HG03097 (cell line): ENCODE results near the gene SLAMF9.
A peak's percentile ranks its signal among the peaks of the same experiment; 100 is the strongest.

ENCODE experiments used
- ATAC-seq: cut with Tn5 transposase; IDR thresholded peaks from one replicate; pipeline ENCODE4 v1.9.1; 2021; ENCODE audit not compliant: unreplicated experiment, low FRiP score

Gene SLAMF9

DNA sequence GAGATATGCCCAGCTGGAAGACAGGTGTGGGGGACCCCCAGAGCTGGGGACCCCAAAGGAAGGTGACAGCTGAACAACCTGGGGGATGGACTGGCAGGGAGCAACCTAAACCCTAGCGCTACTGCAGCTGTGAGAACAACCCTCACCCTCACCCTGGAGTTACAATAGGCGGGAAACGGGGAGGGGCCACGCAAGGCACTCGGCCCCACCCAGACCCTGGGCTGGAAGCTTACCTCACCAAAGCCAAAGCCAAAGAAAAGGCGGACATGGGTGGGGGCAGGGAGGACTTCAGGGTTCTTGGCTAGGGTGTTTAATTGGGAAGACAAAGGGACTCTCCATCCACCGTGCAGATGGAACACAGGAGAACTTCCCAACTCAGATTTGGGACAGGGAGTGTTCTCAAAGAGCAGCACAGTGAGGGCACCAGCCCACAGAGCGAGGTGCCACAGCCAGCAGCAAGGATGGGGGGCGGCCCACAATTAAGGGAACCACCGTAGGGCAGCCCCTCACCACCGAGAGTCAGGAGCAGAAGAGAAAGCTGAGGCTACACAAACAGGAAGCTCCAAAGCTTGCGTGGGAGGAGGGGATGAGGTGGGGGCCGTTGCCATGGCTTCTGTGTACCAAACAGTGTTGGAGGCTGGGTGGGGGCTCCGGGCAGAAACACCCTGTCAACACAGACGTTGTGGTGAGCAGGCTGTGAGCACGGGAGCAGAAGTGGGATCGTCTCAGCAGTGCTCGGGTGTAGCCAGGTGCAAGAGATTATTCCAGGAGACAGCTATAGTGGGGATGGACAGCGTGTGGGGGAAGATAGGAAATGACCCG lies 30.6 kb downstream of the SLAMF9 start:
- peak; percentile 27 for ATAC-seq

DNA sequence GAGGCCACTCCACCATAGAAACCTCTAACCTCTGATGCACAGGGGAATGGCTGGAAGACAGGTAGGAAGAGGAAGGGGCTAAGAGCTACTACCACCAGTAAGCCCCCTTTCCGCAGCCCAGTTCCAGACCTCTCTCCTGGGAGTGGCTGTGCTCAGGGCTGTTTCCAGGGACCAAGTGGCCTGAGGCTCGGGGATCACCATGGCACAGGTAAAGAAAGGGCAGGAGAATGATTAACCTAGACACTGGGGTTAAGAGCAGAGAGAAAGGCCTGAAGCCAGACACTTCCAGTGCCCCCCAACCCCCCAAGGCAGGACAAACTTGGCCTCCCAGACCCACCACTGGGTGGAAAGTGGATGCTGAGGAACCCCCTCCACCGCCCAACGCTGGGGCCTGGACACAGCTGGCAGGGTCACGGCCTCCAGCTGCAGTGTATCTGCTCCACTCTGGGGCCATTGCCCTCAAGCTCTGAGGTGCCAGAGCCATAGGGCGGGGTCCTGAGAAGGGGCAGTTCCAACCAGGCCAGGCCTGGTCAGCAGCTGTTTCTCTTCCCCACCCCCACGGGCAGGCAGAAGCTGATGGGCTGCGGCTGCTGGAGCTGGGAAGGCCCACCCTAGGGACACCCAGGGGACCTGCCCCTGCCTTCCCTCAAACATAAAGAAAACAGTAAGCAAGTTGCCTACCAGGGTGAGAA lies 31.4 kb downstream of the SLAMF9 start:
- ATAC-seq = no peak

DNA sequence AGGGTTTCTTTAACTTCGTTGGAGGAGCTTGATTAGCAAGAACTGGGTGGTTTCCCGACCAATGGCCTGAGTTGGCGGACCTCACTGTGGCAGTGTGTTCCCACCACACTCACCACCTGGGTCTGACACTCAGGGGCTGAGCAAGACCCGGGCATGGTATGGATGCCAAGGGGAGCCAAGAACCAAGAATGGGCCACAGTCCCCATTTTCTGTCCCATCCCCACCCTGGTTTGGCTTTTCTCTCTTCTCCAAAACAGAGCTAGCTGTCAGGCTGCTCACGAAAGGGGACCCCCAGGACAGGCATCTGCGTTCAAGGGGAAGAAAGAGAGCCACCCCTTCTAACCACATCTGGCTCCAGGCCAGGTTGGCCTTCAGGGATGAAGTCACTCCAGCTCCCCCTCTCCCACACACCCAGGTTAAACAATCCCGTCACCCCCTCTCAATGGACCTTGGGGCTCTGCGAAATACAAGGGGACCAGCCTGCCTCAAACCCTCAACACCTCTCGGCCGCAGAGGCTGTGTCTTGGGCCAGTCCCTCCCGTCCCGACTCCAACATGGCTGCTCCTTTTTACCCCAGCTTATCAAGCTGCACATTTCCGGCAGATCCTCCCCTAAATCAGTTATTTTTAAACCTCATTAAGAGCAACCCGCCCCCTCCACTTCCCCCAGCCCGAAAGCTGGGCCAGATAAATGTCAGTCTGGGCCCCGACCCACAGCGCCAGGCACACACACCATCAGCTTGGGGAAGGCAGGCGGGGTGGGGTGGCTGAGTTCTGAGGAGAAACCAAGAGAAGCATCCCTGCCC lies 32.1 kb downstream of the SLAMF9 start:
- ATAC-seq = no peak

DNA sequence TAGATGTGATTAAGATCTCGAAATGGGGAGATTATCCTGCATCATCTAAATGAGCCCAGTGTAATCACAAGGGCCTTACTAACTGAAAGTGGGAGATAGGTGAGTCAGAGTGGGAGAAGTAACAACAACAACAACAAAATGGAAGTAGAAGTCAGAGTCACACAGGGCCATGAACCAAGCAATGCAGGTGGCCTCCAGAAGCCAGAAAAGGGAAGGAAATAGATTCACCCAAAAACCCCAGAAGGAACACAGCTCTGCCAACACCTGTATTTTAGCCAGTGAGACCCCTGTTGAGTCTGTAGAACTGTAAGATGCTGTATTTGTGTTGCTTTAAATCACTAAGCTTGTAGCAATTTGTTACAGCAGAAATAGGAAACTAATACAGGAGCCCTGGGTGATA lies 32.8 kb downstream of the SLAMF9 start:
- ATAC-seq = peak; percentile 17

DNA sequence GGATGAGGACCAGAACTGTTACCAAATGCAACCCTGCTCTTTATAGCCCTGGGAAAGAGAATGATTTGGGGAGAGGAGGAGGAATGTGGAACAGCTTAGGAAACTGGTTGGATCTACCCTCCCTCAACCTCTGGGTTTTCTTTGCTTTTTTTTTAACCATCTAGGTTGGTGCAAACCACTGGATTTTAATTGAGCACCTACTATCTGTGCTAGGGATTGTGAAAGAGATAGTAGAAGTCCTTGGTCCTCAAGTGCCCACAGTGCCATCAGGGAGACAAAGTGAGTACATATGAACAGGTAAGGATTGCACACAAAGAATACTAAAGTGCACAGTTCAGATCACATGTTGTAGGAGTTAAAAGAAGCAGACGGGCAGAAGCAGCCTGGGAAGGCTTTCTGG lies 33.4 kb downstream of the SLAMF9 start:
- no peak for ATAC-seq

DNA sequence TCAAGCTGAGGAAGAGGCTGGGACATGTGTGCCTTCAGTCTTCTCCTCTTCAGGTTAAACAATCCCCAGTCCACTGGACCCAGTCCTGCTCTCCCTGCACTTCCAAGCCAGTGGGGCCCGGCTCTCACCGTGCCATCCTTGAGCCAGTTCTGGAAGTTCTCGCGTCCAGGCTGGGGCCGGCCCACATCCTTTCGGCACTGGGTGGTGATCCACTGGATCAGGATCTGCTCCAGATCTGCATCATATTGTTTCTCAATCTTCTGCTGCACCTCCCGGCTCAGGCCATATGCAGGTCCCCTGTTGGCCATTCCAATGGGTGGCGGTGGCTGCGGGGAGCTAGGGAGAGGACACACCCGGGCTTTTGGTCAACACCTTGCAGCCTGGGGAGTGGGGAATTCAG lies 33.8 kb downstream of the SLAMF9 start:
- no peak for ATAC-seq

DNA sequence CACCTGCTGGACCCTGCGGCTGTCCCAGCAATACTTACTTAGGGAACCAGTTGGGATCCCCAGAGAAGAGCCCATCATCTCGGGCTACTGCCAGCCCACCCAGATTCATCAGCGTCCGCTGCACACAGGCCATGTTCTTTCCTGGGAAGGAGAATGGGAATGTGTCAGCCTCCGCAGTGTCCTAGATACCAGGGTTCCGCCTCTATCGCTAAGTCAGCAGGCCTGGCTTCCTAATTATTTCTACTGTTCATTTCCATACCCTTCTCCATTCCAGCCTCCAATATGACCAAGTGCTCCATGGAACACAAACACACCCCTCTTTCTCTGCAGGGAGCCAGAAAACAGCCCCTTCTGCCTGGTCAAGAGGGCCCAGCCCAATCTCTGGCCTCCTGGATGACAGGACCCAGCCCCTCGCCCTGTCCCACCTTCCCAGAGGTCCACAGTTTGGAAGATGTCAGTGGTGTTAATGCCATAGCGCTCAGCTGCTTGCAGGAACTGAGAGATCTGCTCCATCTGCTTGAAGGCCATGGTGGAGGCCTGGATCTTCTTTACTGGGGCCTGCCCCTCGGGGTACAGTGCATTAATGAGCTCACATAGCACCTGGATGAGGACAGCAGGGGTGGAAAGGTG lies 34.7 kb downstream of the SLAMF9 start:
- no peak for ATAC-seq

DNA sequence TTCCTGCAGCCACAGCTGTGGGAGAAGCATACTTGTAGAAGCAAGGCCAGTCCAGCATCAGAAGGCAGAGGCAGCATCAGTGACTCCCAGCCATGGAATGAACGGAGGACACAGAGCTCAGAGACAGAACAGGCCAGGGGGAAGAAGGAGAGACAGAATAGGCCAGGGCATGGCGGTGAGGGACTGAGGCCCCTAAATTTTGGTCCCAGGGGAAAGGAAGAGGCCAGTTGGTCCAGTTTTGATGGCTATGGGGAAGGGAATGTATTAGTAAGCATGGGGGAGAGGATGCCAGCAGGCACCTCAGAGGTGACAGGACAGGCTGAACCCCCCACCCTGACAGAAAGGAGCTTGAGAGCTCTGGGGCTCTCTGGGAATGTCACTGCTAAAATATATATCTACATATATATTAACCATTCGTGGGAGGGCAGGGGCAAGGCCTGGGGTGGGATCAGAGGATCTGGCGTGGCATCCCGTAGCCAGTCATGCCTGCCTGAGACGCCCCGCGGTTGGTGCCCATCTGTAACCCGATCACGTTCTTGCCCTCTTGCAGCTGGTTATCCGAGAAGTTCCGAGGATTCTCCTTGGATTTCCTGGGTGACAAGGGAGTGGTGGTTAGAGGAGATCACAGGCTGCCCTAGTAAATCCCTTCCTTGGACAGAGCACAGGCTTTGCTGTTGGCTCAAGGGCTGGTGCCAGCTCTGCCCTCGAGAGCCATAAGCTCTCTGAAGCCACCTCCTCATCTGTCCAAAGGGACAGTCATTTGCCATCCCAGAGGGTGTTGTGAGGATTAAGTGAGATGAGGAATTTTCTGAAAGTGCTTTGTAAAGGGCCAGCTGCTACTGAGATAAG lies 35.5 kb downstream of the SLAMF9 start:
- no peak for ATAC-seq

DNA sequence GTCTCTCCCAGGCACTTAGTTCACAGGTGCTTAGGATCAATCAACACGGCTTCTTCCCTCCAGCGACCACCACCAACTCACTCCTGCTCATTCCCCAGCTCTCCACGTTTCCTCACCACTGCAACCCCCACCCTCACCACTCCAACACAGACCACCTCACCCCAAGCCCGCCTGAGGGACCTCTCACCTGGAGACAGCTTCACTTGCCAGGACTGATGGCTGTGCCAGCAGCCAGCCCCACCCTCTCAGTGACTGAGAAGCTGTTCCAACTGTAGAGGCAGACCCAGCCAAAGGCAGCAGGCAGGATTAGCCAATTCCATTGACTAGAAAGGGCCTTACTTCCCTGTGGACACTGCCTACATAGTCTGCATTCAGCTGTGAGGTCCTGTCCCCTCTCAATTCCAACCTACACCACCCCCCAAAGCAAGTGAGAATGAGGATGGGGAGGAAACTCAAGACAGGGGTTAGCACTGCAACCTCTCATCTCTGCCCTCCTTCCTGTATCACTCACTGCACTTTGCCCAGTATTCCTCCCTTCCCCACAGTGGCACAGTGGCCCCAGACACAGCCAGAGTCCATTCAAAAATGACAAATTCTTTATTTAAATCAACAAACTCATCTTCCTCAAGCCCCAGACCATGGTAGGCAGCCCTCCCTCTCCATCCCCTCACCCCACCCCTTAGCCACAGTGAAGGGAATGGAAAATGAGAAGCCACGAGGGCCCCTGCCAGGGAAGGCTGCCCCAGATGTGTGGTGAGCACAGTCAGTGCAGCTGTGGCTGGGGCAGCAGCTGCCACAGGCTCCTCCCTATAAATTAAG lies 36.3 kb downstream of the SLAMF9 start:
- ATAC-seq = no peak

DNA sequence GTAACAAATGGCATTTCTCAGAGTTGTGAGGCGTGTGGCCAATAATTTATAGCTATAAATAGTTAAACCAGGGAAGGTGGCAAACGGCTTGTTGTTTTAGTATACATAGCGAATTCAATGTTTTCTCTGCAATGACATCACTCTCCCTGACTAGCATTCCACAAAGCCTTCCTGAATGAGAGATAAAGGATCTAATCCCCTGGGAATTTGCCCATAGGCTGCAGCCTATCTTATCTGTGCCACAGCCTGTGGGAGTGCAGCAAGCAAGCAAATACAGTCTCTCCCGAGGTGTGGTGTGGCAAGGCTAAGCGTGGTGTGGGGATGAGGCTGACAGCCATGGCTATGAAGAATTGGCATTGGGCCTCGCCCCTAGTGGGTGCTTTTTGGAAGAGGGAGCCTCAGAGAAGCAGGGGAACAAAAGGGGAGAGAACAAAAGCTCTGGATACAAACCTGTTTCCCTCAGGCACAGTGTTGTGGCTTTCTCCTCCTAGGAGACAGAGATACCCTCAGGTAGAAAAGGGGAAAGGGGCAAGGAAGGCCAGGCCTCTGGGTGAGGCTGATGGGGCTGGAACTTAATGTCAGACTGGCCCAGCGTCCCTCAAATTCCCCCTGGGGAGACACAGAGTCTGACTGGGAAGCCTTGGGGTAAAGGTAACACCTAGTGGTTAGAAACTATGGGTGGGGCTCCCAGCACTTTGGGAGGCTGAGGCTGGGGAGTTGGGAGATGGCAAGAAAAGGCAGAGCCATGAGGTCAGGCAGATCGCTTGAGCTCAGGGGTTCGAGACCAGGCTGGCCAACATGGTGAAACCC lies 37.6 kb downstream of the SLAMF9 start:
- ATAC-seq = no peak

DNA sequence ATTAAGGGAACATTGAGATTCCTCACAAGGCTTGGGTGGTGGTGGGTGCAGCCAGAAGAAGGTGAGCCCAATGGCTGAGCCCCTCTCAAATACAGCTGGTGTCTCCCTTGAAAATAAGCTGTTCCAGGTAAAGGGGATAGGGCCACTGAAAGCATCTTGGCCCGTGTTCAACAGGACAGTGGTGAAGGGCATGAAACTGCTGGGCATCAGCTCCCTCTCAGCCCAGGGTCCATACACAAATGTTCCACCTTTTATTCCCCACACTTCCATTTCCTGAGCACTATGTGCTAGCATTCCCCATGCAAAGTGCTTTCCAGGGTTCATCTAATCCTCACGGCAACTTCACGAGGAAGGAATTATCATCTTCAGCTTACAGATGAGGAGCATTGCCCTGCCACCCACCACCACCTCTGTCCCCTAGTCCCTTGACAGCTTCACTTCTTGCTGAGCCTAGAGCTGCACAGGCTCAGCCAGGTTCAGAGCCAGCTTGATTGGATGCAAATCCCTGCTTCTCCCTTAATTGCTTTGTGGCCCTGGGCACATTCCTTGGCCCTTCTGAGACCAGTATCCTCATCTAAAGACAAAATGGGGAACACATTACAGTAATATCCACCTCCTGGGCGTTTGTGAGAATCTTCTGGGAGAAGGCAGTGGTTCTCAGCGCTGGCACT lies 38.3 kb downstream of the SLAMF9 start:
- no peak for ATAC-seq

DNA sequence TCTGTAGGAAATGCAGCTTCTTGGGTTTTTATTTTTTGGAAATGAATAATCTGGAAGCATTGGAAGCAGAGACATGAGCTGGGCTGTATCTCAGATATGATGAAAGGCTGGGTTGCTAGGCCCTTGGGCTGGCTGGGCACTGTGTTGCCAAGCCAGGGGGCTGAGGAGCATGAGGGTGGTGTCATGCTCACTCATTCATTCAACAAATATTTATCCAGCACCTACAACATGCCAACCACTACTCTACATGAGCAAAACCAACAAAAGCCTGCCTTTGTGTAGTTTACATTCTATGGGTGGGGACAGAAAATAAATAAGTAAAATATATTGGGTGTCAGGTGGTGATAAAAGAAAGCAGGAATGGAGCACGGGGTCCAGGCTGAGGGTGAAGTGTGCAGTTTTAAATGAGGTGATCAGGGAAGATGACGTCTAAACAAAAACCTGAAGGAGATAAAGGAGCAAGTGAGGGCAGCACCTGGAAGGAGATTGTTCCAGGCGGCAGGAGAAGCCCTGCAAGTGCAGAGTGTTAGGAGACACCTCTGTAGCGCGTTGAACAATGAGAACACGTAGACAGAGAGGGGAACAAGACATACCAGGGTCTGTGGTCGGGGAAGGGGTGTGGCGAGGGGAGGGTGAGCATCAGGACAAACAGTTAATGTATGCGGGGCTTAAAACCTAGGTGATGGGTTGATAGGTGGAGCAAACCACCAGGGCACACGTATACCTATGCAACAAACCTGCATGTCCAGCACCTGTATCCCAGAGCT lies 39.6 kb downstream of the SLAMF9 start:
- ATAC-seq = no peak

DNA sequence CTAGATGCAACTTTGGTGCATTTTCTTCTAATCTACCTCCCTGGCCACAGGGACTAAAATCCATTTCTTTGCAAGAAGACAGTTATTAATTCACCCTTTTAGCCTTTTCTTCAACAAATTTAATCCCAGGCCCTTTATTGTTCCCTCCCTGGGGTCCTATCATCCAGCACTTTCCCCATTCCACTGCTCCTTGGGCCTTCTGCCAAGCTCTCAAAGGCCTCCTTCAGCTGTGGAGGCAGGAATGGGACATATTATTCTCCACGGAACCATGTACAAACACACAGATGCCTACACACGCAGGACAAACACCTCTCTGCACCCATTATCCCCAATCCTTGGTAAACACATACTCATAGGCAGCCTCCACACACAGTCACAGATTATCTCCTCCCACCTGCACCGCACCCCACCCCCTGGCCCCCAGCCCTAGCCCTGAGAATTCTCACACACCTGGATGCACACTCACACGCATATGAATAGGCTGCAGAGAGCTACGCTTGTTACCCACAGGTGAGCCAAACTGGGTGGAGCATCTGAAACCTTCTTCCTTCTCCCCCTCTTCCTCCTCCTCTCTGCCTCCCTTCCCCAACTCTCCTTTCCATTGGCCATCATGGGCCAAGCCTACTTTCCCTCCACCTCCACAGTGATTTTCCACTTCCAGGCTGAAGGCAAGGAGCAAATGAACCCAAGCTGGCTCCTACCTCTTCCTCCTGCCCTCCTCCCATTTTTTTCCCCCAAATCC lies 40.4 kb downstream of the SLAMF9 start:
- no peak for ATAC-seq

DNA sequence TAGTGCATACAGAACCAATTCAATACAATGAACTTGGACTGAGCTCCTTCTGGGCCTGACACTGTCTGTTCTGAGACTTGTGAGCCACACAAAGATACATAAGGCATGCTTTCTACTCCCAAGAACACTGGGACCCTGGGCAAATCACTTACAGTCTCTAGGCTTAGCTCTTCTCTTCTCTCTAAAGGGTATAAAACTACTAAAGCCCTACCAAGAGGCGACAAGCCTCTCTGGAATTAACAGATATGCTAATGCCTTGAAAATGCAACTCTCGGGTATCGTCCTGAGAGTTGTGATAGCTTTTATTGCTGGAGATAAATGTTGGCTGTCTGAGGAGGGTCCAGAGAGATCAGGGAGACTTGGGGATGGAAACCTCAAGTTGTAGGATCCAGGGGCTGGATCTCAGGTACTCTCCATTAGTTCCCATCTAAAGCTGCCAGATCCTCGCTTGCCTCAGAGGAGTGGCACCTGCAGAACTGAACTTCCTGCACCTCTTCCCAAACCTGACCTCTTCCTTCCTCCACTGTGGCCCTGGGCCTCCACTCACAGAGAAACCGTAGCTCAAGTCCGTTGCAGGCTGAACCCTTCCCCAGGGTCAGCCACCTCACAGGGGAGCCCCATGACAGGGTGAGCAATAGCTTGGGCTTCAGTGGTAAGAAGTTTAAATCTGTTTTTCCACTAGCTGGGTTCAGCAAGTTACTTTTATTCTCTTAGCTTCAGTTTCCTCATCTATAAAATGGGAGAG lies 42.5 kb downstream of the SLAMF9 start:
- no peak for ATAC-seq

DNA sequence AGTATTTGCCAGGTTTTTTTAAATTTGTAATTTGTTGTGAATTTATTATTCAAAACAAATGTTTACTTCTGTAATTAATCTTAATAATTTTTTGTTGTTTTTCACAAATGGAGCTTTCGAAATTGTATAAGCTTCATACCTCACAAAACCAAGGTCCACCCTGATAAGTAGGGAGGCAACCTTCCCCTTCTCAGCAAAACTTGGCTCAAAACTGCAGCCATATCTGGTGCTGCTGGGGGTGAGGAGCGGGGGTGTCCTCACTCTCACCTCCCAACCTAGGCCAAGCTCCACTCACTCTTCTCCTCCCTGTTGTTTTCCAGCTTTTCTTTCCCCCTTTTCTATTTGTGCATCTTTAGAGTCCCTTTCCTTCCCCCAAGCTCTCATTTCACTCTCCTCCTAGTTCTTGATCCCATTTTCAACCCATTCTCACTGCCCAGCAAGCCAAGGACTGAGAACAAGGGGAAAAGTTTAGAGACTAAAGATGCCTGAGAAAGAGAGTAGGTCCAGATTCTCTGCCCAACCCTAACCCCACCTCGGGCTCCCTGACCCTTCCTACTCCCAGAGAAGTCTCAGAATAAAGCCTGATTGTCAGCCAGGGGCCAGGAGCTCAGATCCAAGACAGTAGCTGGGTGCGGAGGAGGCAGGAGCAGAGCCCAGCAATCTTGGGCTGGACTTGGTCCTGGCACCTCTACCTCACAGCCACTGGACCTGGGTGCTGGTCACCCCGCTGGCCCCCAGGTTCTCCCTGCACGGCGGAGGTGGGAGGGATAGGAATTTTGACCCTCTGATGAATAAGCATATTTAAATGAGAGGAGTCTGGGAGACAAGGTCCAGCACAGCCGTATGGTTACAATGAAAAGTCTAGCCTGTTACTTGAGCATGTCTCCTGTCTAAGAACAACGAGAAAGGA lies 45.8 kb downstream of the SLAMF9 start:
- ATAC-seq = no peak
